OCI-LY7 (cell line): ENCODE data around the gene LCN2.

Experiments
- CTCF ChIP-seq: fragments of 200-600 bp; sonication (generic); conservative IDR thresholded peaks from 2 replicates; pipeline ENCODE4 v1.5.1; 2014; ENCODE audit warnings: mild to moderate bottlenecking, antibody characterized with exemption, low read length, moderate library complexity, mixed read lengths
- EZH2phosphoT487 ChIP-seq: fragments of 200-600 bp; sonication (generic); IDR thresholded peaks from 2 replicates; pipeline ENCODE4 v1.6.1; 2018; ENCODE audit warnings: low read depth, borderline replicate concordance, mild to moderate bottlenecking, mixed run types, antibody characterized with exemption, low read length, moderate library complexity, mixed read lengths

GRCh38 chr9:128125580-128126354 is 23.5 kb upstream of the LCN2 start:
- TF ChIP-seq CTCF (no peak), EZH2phosphoT487 (no peak)
